Endothelial cell (in vitro differentiated cells): Measurements from ENCODE around the gene USF3. TPM values are rescaled to one million over a fixed set of nuclear protein-coding genes. Genes with fewer than 3 reads are reported as not detected.

ENCODE experiments used
- DNase-seq: peaks from one replicate; pipeline ENCODE4 v3.0.0; 2021; ENCODE audit warnings: low spot score
- H3K27ac Mint-ChIP-seq: one replicate; pipeline ENCODE4 v1.8.0; 2021; ENCODE audit warnings: mixed read lengths, inconsistent platforms; ENCODE audit not compliant: unreplicated experiment
- H3K27me3 Mint-ChIP-seq: one replicate; pipeline ENCODE4 v1.8.0; 2021; ENCODE audit warnings: mild to moderate bottlenecking, moderate library complexity, mixed read lengths, inconsistent platforms; ENCODE audit not compliant: unreplicated experiment
- H3K36me3 Mint-ChIP-seq: one replicate; pipeline ENCODE4 v1.8.0; 2021; ENCODE audit warnings: mild to moderate bottlenecking, low read depth, mixed read lengths, inconsistent platforms; ENCODE audit not compliant: unreplicated experiment
- H3K4me1 Mint-ChIP-seq: one replicate; pipeline ENCODE4 v1.8.0; 2021; ENCODE audit warnings: mild to moderate bottlenecking, mixed read lengths, inconsistent platforms; ENCODE audit not compliant: unreplicated experiment
- H3K4me3 Mint-ChIP-seq: one replicate; pipeline ENCODE4 v1.8.0; 2021; ENCODE audit warnings: mild to moderate bottlenecking, mixed read lengths, inconsistent platforms; ENCODE audit not compliant: unreplicated experiment
- H3K9me3 Mint-ChIP-seq: one replicate; pipeline ENCODE4 v1.8.0; 2021; ENCODE audit warnings: mixed read lengths, inconsistent platforms; ENCODE audit not compliant: unreplicated experiment
- CTCF ChIP-seq: fragments of 200-600 bp; sonication (generic); IDR thresholded peaks from one replicate; pipeline ENCODE4 v1.5.0; 2021; ENCODE audit warnings: antibody characterized with exemption; ENCODE audit not compliant: unreplicated experiment
- total RNA-seq: library from RNA; stranded (reverse); fragmentation: NEBNext Ultra II Directional; extraction: Animal tissue kit (Norgen Biotek cat#: 25700); gene quantifications from one replicate; pipeline ENCODE4 v1.2.1, GENCODE V29; 2021; ENCODE audit not compliant: unreplicated experiment

USF3 gene
- total RNA-seq, 1 donor from 2014 or later: 15.4 TPM

GRCh38 chr3:113634782-113635474 lies 61.5 kb downstream of the USF3 start:
- peaks cover 2% of the 10 kb centered on the region for H3K27me3 Mint-ChIP-seq
- no peak for DNase-seq
- H3K27ac Mint-ChIP-seq: no peak overlapping the region
- H3K4me1 Mint-ChIP-seq: no peaks in the 10 kb centered on the region
- H3K9me3 Mint-ChIP-seq: no peaks in the 10 kb centered on the region
- no peak overlapping the region for H3K4me3 Mint-ChIP-seq
- no peaks in the 10 kb centered on the region for H3K36me3 Mint-ChIP-seq
- no peak for TF ChIP-seq CTCF

GRCh38 chr3:113631573-113631972 lies 64.9 kb downstream of the USF3 start:
- no peaks in the 10 kb centered on the region for H3K36me3 Mint-ChIP-seq
- no peak for TF ChIP-seq CTCF
- no peak overlapping the region for H3K27ac Mint-ChIP-seq
- H3K27me3 Mint-ChIP-seq: peaks cover 4% of the 10 kb centered on the region
- peaks cover 10% of the 10 kb centered on the region for H3K4me1 Mint-ChIP-seq
- H3K9me3 Mint-ChIP-seq: no peaks in the 10 kb centered on the region
- H3K4me3 Mint-ChIP-seq: no peak overlapping the region
- no peak for DNase-seq

- peaks cover 4% of the 10 kb centered on the region for H3K27me3 Mint-ChIP-seq
Observed at GRCh38 chr3:113630956-113631542, 65.4 kb downstream of the USF3 start.

GRCh38 chr3:113629584-113630421 lies 66.6 kb downstream of the USF3 start:
- Mint-ChIP-seq H3K27ac (no peak overlapping the region), H3K4me1 (peaks cover 10% of the 10 kb centered on the region)
- TF ChIP-seq CTCF: no peak

More at GRCh38 chr3:113630956-113631542, 65.4 kb downstream of the USF3 start:
- Mint-ChIP-seq H3K27ac (no peak overlapping the region), H3K36me3 (no peaks in the 10 kb centered on the region), H3K4me1 (peaks cover 10% of the 10 kb centered on the region), H3K9me3 (no peaks in the 10 kb centered on the region), H3K4me3 (no peak overlapping the region)
- TF ChIP-seq CTCF: no peak
- no peak for DNase-seq

More at GRCh38 chr3:113629584-113630421, 66.6 kb downstream of the USF3 start:
- no peaks in the 10 kb centered on the region for H3K36me3 Mint-ChIP-seq
- DNase-seq: no peak
- H3K27me3 Mint-ChIP-seq: peaks cover 4% of the 10 kb centered on the region
- H3K9me3 Mint-ChIP-seq: no peaks in the 10 kb centered on the region
- no peak overlapping the region for H3K4me3 Mint-ChIP-seq
